A549 (cell line): ENCODE results near the gene TMEM247.

Source experiments
- EP300 ChIP-seq, 2 experiments: fragments of >200 bp; sonication (Bioruptor Twin); formaldehyde crosslinking; IDR thresholded peaks; 2 replicates in 1 of 2; 3 replicates in 1 of 2; pipeline ENCODE4 v1.6.1; 2016 to 2017
- POLR2A ChIP-seq: IDR thresholded peaks from 2 replicates; pipeline ENCODE4 v1.6.1; 2012; ENCODE audit warnings: mild to moderate bottlenecking, low read length
- TF ChIP-seq, protein P1 (sequence below): fragments of >200 bp; sonication (Bioruptor Twin); formaldehyde crosslinking; IDR thresholded peaks from 3 replicates; pipeline ENCODE4 v1.5.1; 2016

DNA sequence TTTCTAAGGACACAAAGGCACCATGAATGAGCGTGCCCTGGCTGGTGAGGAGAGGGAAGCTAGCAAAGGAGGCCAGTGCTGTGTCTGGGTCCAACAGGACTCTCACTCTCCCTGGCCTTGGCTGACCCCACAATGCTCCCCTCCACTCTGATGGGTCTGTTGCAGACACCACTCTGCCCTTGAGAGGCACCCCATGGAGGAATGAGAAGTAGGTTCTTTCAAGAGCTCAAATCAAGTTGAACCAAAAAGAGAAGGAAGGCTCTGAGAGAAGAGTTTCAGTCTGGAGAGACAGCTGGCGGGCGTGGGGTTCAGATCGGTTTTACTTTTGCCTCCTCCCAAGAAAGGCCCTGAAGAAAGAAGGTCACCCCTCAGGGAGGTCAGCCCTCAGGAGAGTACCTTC is 18.4 kb downstream of the TMEM247 start:
- TF ChIP-seq POLR2A (no peak), EP300 (IDR thresholded peaks at IDR 0.05) (no peak)
- TF ChIP-seq, protein P1, sequence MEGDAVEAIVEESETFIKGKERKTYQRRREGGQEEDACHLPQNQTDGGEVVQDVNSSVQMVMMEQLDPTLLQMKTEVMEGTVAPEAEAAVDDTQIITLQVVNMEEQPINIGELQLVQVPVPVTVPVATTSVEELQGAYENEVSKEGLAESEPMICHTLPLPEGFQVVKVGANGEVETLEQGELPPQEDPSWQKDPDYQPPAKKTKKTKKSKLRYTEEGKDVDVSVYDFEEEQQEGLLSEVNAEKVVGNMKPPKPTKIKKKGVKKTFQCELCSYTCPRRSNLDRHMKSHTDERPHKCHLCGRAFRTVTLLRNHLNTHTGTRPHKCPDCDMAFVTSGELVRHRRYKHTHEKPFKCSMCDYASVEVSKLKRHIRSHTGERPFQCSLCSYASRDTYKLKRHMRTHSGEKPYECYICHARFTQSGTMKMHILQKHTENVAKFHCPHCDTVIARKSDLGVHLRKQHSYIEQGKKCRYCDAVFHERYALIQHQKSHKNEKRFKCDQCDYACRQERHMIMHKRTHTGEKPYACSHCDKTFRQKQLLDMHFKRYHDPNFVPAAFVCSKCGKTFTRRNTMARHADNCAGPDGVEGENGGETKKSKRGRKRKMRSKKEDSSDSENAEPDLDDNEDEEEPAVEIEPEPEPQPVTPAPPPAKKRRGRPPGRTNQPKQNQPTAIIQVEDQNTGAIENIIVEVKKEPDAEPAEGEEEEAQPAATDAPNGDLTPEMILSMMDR: no peak
